NCI-H146 treated with DMSO at 0.1 percent for 48 hours (cell line): ENCODE data around the gene GPR183.

ENCODE experiments used
- DNase-seq: peaks from one replicate; lab custom pipeline; 2025; ENCODE audit not compliant: unreplicated experiment; lab: John Stamatoyannopoulos, UW

The GPR183 gene

GRCh38 chr13:99339736-99340397, 32.7 kb upstream of the GPR183 start:
- no peak for DNase-seq

DNA sequence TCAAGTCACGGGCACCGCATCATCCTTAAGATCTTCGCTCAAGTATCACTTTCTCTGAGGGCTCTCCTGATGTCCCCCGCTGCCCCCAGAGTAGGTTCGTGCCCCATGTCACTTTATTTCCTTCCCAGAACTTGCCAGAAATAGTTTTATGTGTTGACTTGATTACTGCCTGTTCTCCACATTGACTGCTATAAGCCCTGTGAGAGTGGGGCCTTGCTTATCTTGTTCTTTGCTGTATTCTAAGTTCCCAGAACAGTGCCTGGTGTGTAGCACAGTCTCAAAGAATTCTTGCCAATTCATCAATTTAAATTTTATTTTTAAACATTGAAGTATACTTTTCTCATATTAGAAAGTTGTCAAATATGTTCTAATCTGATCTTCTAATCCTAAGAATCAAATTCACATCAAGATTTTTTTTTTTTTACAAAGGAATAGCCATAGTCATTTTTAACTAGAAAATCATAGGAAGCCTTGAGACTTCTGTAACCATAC, 32.1 kb upstream of the GPR183 start:
- no peak for DNase-seq

GRCh38 chr13:99335603-99336002, 28.4 kb upstream of the GPR183 start:
- DNase-seq, result no peak

GRCh38 chr13:99335087-99335486, 27.9 kb upstream of the GPR183 start:
- DNase-seq, result no peak

GRCh38 chr13:99334221-99334620, 27.0 kb upstream of the GPR183 start:
- no peak for DNase-seq

GRCh38 chr13:99332456-99332855, 25.3 kb upstream of the GPR183 start:
- DNase-seq, result no peak

DNA sequence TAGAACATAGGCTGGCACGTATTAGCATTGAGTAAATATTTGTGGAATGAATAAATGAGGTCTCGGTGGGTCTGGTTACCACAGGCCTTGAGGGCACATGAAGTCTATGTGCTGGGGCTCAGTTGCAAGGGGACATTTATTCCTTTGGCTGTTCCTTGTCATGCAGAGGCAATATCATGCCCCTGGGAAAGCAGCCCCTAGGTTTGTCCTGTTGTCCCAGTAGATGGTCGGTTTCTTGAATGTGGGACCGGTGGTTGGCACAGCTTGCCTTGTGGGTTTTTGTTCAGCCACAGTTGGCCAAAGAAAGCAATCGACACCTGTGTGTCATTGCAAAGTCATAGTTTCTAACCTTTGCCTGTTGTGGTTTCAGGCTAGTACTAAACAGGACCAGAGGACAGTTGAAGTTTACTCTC, 24.7 kb upstream of the GPR183 start:
- no peak for DNase-seq

DNA sequence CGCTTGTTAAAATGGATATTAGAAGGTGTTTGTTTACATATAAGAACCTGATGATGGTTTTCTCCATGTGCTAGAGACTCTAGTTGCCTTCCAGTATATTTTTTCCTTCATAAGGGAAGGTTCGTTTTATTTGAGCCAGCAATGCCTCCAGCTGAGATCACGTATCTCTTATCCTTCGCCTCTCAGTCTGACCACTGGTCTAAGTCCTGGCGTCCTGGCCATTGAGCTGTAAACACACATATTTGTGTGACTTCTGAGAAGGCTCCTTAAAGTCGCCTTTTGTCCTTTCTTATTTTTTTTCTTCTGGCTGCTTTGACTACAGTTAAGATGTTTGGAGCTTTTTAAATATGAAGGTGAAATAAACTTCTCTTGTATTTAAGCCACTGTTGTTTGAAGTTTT, 23.7 kb upstream of the GPR183 start:
- DNase-seq, result no peak

DNA sequence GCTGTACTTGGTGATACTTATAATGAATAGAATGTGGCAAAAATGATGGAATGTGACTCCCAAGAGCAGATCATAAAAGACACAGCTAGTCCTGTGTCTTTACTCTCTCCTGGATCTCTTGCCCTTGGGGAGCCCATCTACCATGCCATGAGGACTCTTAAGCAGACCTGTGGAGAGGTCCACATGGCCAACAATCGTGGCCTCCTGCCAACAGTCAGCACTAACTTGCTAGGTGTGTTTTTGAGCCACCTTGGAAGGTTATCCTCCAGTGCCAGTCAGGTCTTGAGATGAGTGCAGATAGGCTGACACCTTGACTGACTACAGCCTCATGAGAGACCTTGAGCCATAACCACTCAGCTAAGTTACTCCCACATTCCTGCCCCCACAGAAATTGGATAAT, 22.3 kb upstream of the GPR183 start:
- no peak for DNase-seq

DNA sequence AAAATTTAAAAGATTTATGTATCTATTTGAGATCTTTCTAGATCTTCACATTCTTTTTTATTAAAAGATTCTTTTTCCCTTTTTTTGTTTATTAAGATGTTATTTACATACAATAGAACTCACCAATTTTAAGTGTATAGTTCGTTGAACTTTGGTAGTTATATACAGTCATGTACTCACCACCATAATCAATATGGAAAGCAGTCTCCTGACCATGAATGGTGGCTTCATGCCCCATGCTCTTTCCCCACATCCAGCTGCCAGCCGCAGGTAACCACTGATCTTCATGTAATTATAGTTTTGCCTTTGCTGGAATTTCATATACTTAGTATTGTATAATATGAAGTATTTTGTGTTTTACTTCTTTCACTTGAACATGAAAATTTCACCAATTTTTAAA, 20.6 kb upstream of the GPR183 start:
- DNase-seq, result no peak

DNA sequence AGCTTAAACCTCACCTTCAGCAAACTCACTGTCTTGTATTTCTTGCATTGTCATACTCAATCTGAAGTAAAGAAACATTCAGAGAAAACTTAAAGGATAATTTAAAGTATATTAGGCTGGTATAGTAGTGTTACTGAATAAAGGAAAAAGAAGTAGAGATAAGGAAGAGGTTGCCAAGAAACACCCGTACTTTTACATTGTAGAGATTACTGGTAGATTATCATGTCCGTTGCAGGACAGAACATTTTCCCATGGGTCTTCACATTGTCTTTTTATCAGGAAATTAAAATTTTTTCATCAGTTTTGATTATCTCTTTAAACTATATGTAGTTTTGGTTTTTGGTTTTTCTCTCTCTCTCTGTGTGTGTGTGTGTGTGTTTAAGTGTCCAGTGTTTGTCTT, 19.9 kb upstream of the GPR183 start:
- no peak for DNase-seq

DNA sequence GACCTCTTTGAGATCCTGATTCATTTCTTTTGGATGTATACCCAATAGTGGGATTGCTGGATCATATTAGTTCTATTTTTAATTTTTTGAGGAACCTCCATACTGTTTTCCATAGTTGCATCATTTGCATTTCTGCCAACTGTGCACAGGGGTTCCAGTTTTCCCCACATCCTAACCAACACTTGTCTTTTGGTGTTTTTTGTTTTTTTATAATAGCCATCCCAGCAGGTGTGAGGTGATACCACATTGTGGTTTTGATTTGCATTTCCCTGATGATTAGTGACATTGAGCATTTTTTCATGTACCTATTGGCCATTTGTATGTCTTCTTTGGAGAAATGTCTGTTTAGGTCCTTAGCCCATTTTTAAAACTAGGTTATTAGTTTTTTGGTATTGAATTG, 18.8 kb upstream of the GPR183 start:
- DNase-seq, result no peak

GRCh38 chr13:99323488-99323887, 16.3 kb upstream of the GPR183 start:
- DNase-seq, result no peak

DNA sequence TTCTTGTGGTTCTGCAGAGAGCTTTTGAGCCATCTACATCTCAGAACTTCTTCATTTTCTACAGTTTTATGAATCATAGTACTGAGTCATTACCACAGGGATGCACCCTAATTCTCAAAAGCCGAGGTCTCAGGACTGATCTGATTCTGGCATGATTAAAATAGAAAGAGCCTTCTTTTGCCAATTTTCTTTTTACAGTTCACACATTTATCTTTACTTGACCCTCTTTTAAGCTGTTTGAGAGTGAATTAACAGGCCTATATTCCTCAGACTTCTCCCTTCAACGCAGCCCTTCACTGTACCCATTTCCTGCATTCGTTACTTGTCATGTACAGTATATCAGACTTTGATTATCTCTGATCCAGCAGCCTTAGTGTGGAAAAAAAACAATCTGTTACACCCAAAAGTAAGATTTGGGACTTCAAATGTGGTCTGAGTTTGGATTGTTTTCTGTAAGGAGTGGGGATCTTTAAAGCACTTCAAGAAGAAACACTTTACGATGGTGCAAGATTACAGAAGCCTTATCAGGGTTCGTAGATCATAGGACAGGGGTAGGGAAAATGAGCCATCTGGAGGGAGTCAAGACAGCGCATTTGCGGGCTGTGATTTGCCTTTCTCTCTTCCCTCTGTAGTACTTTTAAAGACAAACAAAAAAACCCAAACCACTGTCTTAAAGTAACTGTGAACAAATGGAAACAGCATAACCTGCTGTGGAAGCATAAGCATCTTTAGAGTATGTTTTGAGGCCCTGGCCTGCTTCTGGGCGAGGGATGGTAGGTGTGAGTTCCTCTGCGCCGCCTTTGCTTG, 15.3 kb upstream of the GPR183 start:
- no peak for DNase-seq

DNA sequence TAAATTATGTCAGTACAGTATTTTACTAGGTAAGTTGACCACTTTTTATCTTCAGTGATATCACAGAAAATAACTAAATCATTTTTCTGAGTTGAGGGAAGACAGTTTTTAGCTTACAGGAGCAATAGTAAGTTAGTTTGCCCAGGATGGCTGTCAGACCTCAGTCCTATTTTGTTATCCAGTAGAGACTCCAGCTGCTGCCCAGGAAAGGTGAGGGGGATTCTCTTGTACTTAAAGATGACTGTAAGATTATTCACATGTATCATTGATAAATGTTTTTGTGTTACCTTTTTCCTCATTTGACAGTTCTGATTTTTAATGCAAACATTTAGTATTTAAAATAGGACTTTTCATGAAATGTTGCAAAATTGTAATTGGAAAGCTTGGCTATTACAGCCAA, 14.5 kb upstream of the GPR183 start:
- DNase-seq, result no peak

DNA sequence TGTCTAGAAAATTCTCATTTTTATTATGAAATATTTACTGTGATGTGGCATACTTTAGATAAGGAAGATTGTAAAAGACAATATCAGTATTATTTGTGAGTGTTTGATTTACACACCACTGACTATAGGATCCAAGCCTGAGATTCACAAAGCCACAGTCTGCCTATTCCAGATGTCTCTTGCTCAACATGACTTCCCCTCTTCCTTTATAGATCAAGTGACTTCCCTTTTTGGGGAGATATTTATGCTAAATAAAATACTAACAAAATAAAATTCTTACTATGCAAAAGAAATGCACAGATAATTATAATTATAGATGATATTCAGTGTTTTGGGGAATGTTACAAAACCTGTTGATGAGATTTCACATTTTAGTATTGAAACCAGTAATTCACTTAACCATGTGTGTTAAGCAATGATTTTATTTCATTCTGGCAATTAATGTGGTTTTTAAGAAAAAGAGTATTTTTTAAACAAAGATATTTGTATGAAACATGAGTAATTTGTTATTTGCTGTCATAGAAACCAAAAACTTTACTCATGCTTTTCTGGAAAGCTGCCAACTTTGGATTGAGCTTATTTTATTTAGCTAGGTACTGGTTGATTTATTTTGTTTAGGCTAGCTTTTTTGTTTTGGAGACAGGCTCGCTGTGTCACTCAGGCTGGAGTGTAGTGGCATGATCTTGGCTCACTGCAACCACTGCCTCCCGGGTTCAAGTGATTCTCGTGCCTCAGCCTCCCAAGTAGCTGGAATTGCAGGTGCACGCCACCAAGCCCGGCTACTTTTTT, 13.7 kb upstream of the GPR183 start:
- no peak for DNase-seq

- DNase-seq, result no peak
Observed at GRCh38 chr13:99316657-99317256, 9.6 kb upstream of the GPR183 start.

GRCh38 chr13:99316224-99316623, 9.0 kb upstream of the GPR183 start:
- DNase-seq, result no peak

- no peak for DNase-seq
Observed at GRCh38 chr13:99315186-99315585, 8.0 kb upstream of the GPR183 start.

DNA sequence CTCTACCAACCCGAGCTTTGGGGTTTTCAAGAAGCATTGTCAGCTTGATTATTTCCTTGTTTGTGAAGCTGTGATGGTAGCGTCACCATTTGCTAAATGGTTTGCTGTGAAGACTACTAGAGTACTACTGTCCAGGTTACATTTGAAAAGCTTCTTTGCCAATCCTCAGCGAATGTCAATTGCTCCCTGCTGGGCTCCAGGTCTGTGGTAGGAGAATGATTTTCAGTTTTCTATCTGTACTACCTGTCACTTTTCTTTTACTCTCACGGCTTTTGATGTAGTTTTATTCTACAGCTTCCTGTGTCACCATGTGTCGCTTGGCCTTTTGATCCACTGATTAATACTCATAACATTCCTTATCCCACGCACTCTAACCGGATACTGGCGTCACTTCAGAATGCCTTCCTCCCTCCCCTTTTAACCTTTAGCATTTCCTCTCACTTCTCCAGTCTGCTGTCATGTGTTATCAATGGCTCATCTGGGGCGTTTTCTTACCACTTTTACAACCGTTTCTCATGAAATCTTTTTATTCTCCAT, 7.5 kb upstream of the GPR183 start:
- no peak for DNase-seq

DNA sequence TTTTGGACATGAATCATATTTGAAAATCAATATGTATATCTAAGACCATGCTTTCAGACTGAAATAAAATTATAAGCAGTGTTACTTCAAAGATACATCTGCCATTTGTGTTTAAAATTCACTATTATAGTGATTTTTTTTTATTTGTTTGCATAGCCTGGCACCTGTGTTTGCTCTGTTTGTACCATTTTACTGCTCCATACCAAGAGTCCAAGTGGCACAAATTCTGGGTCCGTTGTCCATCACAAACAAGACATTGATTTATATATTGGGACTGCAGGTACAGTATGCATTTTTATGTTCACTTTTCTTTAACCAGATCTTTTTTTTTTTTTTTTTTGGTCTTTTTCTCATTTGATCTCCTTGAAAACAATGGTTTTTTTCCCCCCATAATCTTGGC, 6.7 kb upstream of the GPR183 start:
- DNase-seq, result no peak
